ENCODE data around the gene NDST1.

NDST1 gene

DNA sequence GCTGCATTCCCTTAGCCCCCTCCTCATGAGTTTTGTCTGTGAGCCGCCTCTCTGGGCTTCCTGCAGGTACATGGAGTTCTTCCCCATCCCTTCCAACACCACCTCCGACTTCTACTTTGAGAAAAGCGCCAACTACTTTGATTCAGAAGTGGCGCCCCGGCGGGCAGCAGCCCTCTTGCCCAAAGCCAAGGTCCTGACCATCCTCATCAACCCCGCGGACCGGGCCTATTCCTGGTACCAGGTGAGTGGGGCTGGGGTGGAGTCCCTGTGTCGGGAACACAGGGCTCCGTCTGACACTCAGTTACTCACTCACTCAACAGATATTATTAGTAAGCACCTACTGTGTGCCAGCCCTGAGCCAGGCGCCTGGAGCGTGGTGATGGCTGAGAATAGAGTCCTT is 37.3 kb downstream of the NDST1 start:
- TF ChIP-seq CTCF (IDR thresholded peaks at IDR 0.05; ENCODE audit: low read depth, low read length, missing control alignments), result no peak
- no peak for DNase-seq
- H3K27me3 ChIP-seq (replicated peaks), result no peaks in the 10 kb centered on the region
- no peak overlapping the region for H3K4me3 ChIP-seq (ENCODE audit: low read depth, low read length)
- H3K36me3 ChIP-seq (replicated peaks), result peaks cover 75% of the 10 kb centered on the region
- H3K27ac ChIP-seq, result no peak overlapping the region
- in situ Hi-C loops (cut with HindIII; ENCODE audit: low pct_ligation_motif_present, low sequenced_read_pairs), result no loop called here

DNA sequence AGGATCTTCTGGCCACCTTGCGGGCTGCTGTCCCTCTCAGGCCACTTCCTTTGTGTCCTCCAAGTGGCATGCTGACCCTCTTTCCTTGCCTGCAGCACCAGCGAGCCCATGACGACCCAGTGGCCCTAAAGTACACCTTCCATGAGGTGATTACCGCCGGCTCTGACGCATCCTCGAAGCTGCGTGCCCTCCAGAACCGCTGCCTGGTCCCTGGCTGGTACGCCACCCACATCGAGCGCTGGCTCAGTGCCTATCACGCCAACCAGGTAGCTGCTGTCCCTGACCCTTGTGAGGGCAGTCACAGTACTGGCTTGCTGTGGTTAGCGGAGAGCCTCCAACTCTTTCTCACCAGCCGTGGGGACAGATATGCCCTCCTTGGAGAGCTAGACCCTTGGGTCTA is 40.2 kb downstream of the NDST1 start:
- no peaks in the 10 kb centered on the region for H3K27me3 ChIP-seq (replicated peaks)
- DNase-seq, result no peak
- H3K4me3 ChIP-seq (ENCODE audit: low read depth, low read length), result no peak overlapping the region
- peaks cover 80% of the 10 kb centered on the region for H3K36me3 ChIP-seq (replicated peaks)
- H3K27ac ChIP-seq, result no peak overlapping the region
- no peak for TF ChIP-seq CTCF (IDR thresholded peaks at IDR 0.05; ENCODE audit: low read depth, low read length, missing control alignments)
- in situ Hi-C loops (cut with HindIII; ENCODE audit: low pct_ligation_motif_present, low sequenced_read_pairs), result no loop called here

- in situ Hi-C loops (cut with HindIII; ENCODE audit: low pct_ligation_motif_present, low sequenced_read_pairs), result loop anchor here (25.0 kb wide), 1 partner anchor 113 kb away; the partner anchor contains the start of gene MYOZ3
- Histone ChIP-seq H3K27ac (no peak overlapping the region), H3K27me3 (replicated peaks) (no peaks in the 10 kb centered on the region), H3K4me3 (ENCODE audit: low read depth, low read length) (no peak overlapping the region), H3K36me3 (replicated peaks) (peaks cover 86% of the 10 kb centered on the region)
- no peak for TF ChIP-seq CTCF (IDR thresholded peaks at IDR 0.05; ENCODE audit: low read depth, low read length, missing control alignments)
- DNase-seq, result no peak
Measured at GRCh38 chr5:150549735-150550134, 41.8 kb downstream of the NDST1 start.

GRCh38 chr5:150550286-150550685 is 42.4 kb downstream of the NDST1 start:
- no peak for TF ChIP-seq CTCF (IDR thresholded peaks at IDR 0.05; ENCODE audit: low read depth, low read length, missing control alignments)
- Histone ChIP-seq H3K36me3 (replicated peaks) (peaks cover 80% of the 10 kb centered on the region), H3K4me3 (ENCODE audit: low read depth, low read length) (no peak overlapping the region), H3K27me3 (replicated peaks) (no peaks in the 10 kb centered on the region), H3K27ac (no peak overlapping the region)
- no peak for DNase-seq
- in situ Hi-C loops (cut with HindIII; ENCODE audit: low pct_ligation_motif_present, low sequenced_read_pairs), result loop anchor here (25.0 kb wide), 1 partner anchor 112 kb away; the partner anchor contains the start of gene MYOZ3

GRCh38 chr5:150551066-150551465 is 43.1 kb downstream of the NDST1 start:
- peaks cover 75% of the 10 kb centered on the region for H3K36me3 ChIP-seq (replicated peaks)
- no peak for DNase-seq

More at GRCh38 chr5:150551066-150551465, 43.1 kb downstream of the NDST1 start:
- Histone ChIP-seq H3K27me3 (replicated peaks) (no peaks in the 10 kb centered on the region), H3K27ac (no peak overlapping the region), H3K4me3 (ENCODE audit: low read depth, low read length) (no peak overlapping the region)
- in situ Hi-C loops (cut with HindIII; ENCODE audit: low pct_ligation_motif_present, low sequenced_read_pairs), result loop anchor here (25.0 kb wide), 1 partner anchor 111 kb away; the partner anchor contains the start of gene MYOZ3
- TF ChIP-seq CTCF (IDR thresholded peaks at IDR 0.05; ENCODE audit: low read depth, low read length, missing control alignments), result no peak

Measured in brain microvascular endothelial cell (primary cell).